ENCODE results near the gene RABL6.

GRCh38 chr9:136803551-136804508 lies 3.9 kb upstream of the RABL6 start:
- TF ChIP-seq CTCF (IDR thresholded peaks at IDR 0.05) (no peak), POLR2A (IDR thresholded peaks at IDR 0.05) (no peak)

All from body of pancreas (tissue), 4 donors.